Measurements from ENCODE around the gene GABBR2.

Gene GABBR2

DNA sequence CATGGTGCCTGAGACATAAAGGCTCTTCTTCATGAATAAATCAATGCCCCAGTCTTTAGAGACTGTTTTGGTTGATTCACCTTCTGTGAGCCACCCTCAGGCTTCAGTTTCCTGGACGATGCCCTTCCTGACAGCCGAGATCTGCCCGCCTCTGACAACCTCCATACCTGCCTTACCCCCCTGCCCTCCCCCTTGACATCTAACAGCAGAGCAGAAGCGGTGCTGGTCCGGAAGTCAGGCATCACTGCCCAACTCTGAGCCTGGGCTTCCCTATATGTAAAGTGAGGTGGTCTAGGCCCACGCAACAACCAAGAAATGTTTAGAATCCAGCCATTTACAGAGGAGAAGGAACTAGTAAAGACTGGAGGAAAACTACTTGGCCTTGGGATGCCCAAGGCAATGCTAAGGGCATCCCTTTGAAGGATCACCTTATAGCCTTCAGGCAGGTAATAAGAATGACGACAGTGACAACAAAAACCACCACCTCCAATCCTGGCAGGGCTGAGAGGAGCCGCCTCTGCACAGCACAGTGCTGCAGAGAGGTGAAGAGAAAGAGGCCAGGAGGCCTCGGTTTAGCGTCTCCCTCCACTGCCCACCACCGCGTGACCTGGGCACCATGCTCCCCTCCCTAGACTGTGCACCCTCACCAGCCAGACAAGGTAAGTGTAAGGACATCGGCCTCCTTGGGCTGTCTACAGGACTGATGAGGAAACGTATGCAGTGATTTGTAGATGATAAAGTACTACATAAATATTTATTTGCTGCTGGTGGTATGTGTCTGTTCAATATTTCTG lies 35.3 kb upstream of the GABBR2 start:
- no peak overlapping the region for H3K4me3 ChIP-seq (ENCODE audit: control insufficient read depth, low read depth, low read length)
- TF ChIP-seq, protein P1, sequence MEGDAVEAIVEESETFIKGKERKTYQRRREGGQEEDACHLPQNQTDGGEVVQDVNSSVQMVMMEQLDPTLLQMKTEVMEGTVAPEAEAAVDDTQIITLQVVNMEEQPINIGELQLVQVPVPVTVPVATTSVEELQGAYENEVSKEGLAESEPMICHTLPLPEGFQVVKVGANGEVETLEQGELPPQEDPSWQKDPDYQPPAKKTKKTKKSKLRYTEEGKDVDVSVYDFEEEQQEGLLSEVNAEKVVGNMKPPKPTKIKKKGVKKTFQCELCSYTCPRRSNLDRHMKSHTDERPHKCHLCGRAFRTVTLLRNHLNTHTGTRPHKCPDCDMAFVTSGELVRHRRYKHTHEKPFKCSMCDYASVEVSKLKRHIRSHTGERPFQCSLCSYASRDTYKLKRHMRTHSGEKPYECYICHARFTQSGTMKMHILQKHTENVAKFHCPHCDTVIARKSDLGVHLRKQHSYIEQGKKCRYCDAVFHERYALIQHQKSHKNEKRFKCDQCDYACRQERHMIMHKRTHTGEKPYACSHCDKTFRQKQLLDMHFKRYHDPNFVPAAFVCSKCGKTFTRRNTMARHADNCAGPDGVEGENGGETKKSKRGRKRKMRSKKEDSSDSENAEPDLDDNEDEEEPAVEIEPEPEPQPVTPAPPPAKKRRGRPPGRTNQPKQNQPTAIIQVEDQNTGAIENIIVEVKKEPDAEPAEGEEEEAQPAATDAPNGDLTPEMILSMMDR (conservative IDR thresholded peaks at IDR 0.05; ENCODE audit: control insufficient read depth, insufficient read depth, low read depth, low read length): no peak
- DNase-seq (ENCODE audit: low read depth): no peak

DNA sequence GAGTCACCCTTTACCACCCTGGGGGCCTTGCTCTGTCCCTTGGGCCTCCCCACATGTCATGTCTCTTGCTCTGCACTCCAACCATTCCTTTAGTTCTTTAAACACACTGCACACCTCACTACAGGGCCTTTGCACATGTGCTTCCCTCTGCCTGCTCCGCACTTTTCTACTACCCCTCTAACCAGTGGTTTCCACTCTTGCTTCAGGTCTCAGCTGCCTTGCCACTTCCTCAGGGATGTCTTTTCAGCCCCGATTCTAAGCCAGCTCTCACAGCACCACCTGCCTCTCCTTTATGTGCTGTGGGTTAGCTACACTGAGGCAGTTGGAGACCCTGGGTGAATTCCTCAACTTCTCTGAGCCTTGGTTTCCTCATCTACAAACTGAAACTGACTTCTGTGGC lies 34.6 kb upstream of the GABBR2 start:
- DNase-seq (ENCODE audit: low read depth): no peak
- no peak overlapping the region for H3K4me3 ChIP-seq (ENCODE audit: control insufficient read depth, low read depth, low read length)
- TF ChIP-seq, protein P1 (conservative IDR thresholded peaks at IDR 0.05; ENCODE audit: control insufficient read depth, insufficient read depth, low read depth, low read length): no peak

DNA sequence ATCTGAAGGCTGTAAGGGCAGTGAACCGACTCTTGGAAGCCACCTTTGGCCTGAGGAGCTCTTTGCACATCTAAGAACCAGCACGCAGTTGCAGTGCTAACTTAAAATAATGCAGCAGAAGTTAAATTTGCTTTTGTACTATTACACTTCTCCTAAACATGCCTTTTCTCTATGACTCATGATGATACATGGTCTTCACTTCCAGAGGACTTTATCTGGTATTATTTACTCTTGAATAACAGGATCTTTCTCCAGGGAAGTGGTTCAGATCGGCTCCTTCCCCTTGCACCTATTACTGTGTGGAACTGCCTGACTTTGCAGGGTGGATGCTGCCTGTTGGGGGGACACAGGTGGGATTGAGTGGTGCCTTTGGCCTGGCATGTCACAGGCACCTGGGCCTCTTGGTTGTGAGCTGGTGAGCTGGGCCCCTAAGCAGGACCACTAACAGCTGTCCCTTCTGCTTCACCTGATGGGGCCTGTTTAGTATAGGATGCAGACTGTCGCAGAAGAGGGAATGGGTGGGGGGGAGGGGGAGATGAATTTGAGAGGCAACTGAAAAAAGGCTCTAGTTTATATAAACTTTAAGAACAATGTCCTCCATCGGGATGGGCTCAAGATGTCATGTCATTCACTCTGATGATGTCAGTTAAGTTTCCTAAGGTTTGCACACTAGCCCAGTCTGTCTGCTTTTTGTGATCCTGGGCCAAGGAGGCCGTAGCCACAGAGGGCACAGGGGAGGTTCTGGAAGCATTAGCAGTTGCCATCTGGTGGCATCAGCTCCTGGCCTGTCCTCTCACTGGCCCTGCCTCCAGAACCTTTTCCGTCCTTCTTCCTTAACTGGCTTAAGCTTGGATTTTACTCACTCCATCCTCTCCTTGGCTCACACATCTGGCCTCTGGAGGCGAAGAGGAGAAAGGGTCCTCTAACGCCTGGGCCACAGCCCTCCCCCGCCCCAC lies 33.9 kb upstream of the GABBR2 start:
- TF ChIP-seq, protein P1 (conservative IDR thresholded peaks at IDR 0.05; ENCODE audit: control insufficient read depth, insufficient read depth, low read depth, low read length): no peak
- no peak overlapping the region for H3K4me3 ChIP-seq (ENCODE audit: control insufficient read depth, low read depth, low read length)
- DNase-seq (ENCODE audit: low read depth): peak; percentile 71

DNA sequence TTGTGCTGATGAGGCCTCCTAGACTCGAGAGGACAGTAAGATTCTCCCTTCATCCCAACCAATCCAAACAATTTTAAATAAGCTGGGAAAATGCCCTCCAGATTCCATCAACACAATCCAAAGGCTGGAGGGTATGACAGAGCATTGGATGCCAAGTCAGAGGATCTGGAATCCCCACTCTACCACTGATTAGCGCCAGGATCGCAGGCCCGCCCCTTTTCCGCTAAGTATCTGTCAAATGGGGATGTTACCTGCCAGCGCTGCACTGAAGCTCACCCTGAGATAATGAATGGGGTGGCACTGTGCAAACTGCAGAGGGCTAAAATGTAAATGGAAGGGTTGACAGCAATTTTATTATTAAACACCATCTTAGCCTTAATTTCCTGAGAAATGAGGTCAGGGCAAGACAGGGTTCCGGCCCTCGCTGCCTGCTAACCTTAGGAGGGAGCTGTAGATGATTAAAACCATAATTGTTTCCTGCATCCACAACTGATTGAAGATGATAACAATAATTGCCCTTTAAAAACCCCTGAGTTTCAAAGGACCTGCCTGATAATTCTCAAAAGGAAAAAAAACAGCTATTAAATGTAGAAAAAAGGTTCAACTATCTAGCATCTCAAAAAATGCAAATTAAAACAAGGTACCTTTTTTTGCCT lies 31.6 kb upstream of the GABBR2 start:
- no peak overlapping the region for H3K4me3 ChIP-seq (ENCODE audit: control insufficient read depth, low read depth, low read length)
- TF ChIP-seq, protein P1 (conservative IDR thresholded peaks at IDR 0.05; ENCODE audit: control insufficient read depth, insufficient read depth, low read depth, low read length): no peak
- no peak for DNase-seq (ENCODE audit: low read depth)

DNA sequence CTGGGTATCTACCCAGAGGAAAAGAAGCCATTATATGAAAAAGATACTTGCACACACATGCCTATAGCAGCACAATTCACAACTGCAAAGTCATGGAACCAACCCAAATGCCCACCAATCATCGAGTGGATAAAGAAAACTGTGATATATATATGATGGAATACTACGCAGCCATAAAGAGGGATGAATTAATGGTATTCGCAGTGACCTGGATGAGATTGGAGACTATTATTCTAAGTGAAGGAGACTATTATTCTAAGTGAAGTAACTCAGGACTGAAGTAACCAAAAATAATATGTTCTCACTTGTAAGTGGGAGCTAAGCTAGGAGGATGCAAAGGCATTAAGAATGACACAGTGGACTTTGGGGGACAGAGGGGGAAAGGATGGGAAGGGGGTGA lies 30.0 kb upstream of the GABBR2 start:
- TF ChIP-seq, protein P1 (conservative IDR thresholded peaks at IDR 0.05; ENCODE audit: control insufficient read depth, insufficient read depth, low read depth, low read length): no peak
- DNase-seq (ENCODE audit: low read depth): no peak
- H3K4me3 ChIP-seq (ENCODE audit: control insufficient read depth, low read depth, low read length): no peak overlapping the region

DNA sequence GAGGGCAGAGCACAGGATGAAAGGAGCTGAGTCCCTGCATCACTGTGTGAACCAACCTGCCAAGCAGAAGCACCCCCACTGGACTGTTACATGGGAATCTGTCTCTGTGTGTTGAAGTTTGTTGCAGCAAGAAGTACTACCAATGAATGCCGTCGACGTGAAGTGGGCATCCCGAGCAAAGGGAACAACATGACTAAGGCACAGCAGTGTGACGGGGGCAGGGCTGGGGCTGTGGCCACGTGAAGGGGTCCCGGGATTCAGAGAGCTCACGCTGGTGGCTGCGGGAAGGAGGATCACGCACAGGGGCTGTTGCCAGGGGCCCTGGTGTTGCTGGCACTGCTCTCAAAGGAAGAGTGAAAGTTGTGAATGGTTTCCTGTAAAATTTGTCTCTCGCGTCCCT lies 27.5 kb upstream of the GABBR2 start:
- TF ChIP-seq, protein P1 (conservative IDR thresholded peaks at IDR 0.05; ENCODE audit: control insufficient read depth, insufficient read depth, low read depth, low read length): no peak
- no peak overlapping the region for H3K4me3 ChIP-seq (ENCODE audit: control insufficient read depth, low read depth, low read length)
- no peak for DNase-seq (ENCODE audit: low read depth)

All from fibroblast of mammary gland (primary cell).